HUES6 (cell line): Measurements from ENCODE around the gene CDC42BPA.
A peak's percentile ranks its signal among the peaks of the same experiment; 100 is the strongest.

Experiments used
- H3K27ac ChIP-seq: 2 replicates; pipeline ENCODE4 v1.7.0; 2013; ENCODE audit warnings: low read depth, mild to moderate bottlenecking, low read length, inconsistent platforms
- H3K27me3 ChIP-seq: 2 replicates; pipeline ENCODE4 v1.6.1; 2013; ENCODE audit warnings: low read length; ENCODE audit not compliant: control insufficient read depth, insufficient read depth
- H3K36me3 ChIP-seq: 2 replicates; pipeline ENCODE4 v1.6.1; 2013; ENCODE audit warnings: low read length; ENCODE audit not compliant: control insufficient read depth, insufficient read depth
- H3K4me1 ChIP-seq: 2 replicates; pipeline ENCODE4 v1.6.1; 2013; ENCODE audit warnings: low read length; ENCODE audit not compliant: control insufficient read depth, insufficient read depth
- H3K4me3 ChIP-seq: 2 replicates; pipeline ENCODE4 v1.5.1; 2013; ENCODE audit warnings: low read depth, low read length
- H3K9ac ChIP-seq: one replicate; pipeline ENCODE4 v1.6.1; 2013; ENCODE audit warnings: mild to moderate bottlenecking, low read length
- H3K9me3 ChIP-seq: 2 replicates; pipeline ENCODE4 v1.6.1; 2013; ENCODE audit warnings: low read depth, low read length; ENCODE audit not compliant: control insufficient read depth, insufficient read depth

The CDC42BPA gene

DNA sequence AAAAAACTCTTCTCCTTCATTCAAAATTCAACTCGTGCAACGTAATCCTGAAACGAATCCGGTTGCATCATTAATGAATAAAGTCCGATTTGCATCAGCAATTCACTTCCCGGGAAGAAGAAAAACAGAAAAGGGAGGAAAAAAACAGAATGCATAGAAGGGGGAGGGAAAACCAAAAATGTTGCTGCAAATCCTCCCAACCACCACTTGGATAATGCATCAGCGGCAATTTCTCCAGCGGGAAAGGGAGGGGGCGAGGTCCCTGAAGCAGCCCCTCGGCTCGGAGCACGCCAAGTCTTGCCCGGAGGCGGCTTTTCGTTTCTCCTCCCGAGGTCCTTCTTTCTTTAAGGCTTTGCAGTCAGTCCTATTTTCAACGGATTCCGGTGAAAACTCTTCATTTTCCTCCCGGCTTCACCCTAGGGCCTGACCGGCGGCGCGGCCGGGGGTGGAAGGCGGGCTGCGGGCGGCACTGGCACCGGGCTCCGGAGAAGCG lies 723 bp downstream of the CDC42BPA start:
- H3K9me3 ChIP-seq = no peaks in the 10 kb centered on the region
- peak overlapping the region; percentile 80 for H3K4me3 ChIP-seq
- H3K9ac ChIP-seq = peak overlapping the region; percentile 86

DNA sequence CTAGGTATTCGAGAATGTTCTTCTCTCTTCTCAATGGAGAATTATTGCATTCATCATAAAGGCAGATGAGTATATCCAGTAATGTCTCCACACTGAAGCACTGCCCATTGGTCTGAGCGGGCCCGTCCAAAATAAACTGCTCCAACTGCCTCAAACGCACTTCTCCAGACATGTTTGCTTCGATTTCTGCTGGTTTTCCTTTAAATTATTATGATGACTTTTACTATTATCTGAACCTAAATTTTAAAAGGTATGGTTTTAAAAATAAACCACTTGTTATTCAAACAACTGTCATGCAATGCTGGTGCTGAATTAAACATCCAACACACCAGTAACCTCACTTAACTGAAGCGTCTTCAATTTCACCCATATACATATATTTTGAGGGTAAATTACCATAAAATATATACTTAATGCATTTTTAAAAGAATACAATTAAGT lies 1.3 kb downstream of the CDC42BPA start:
- Histone ChIP-seq H3K27ac (no peak overlapping the region; the same call in 1 of the 2 replicates), H3K4me3 (peak overlapping the region; percentile 80), H3K27me3 (no peaks in the 10 kb centered on the region), H3K9ac (peak overlapping the region; percentile 54), H3K36me3 (no peaks in the 10 kb centered on the region), H3K4me1 (peaks cover 16% of the 10 kb centered on the region; the same call in 1 of the 2 replicates), H3K9me3 (no peaks in the 10 kb centered on the region)

More for the DNA sequence above, 723 bp downstream of the CDC42BPA start:
- Histone ChIP-seq H3K27me3 (no peaks in the 10 kb centered on the region), H3K4me1 (peaks cover 15% of the 10 kb centered on the region; the same call in 1 of the 2 replicates), H3K36me3 (no peaks in the 10 kb centered on the region), H3K27ac (peak overlapping the region; percentile 90)

DNA sequence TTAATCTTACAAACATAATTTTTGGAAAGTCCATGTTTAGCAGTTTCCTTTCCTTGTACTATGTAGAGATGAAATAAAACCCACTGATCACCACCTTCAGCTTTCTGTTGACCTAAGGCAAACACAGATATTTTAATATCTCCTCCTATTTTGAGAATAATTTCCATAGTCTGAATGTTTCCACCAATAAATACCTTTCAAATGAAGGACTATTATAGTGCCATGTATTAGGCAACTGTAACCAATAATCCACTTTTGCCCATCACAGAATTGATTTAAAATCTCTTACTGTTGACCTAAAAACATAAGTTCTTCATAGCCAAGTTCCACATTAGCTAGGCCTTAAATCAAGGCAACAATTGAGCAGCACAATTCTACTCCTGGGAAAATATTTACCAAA lies 1.8 kb downstream of the CDC42BPA start:
- peak overlapping the region; percentile 80 for H3K4me3 ChIP-seq
- H3K27ac ChIP-seq = peak overlapping the region; percentile 20; the same call in 1 of the 2 replicates

DNA sequence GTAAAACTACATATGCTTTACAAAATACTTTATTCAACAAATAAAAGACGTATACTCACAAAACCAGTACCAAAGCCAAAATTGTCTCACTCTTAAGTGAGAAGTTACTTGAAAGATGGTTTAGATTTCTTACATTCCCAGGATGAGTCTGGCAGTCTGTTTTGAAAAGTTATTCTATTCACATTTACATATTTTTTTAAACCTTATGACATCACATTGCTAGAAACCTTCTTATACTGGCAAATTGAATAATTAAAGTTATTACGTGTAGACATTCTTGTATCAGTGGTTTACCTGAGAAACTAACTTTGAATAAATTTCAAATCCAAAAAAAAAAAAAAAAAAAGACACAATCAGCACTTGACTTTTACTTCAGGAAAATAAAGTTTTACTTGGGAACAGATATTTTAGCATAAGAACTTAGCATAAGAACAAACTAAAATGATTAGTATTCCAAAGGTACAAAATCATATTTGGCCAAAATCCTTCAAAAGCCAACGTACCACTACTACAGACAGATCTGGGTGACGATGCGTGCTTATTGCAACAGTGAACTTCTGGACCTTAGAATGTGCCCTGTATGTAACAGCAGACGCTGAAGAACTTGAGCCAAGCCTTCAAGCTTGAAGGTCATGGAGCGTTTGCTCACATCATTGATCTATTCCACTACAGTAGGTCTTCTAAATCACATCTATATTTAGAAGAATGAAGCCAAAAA lies 2.5 kb downstream of the CDC42BPA start:
- H3K4me3 ChIP-seq = peak overlapping the region; percentile 80
- peaks cover 19% of the 10 kb centered on the region; the same call in 1 of the 2 replicates for H3K4me1 ChIP-seq
- H3K36me3 ChIP-seq = no peaks in the 10 kb centered on the region
- peak overlapping the region; percentile 4 for H3K9ac ChIP-seq
- H3K27me3 ChIP-seq = no peaks in the 10 kb centered on the region
- no peaks in the 10 kb centered on the region for H3K9me3 ChIP-seq
- H3K27ac ChIP-seq = peak overlapping the region; percentile 20; the same call in 1 of the 2 replicates

More for the DNA sequence above, 1.8 kb downstream of the CDC42BPA start:
- no peaks in the 10 kb centered on the region for H3K36me3 ChIP-seq
- H3K4me1 ChIP-seq = peaks cover 19% of the 10 kb centered on the region; the same call in 1 of the 2 replicates
- H3K9ac ChIP-seq = peak overlapping the region; percentile 54
- no peaks in the 10 kb centered on the region for H3K27me3 ChIP-seq
- no peaks in the 10 kb centered on the region for H3K9me3 ChIP-seq

DNA sequence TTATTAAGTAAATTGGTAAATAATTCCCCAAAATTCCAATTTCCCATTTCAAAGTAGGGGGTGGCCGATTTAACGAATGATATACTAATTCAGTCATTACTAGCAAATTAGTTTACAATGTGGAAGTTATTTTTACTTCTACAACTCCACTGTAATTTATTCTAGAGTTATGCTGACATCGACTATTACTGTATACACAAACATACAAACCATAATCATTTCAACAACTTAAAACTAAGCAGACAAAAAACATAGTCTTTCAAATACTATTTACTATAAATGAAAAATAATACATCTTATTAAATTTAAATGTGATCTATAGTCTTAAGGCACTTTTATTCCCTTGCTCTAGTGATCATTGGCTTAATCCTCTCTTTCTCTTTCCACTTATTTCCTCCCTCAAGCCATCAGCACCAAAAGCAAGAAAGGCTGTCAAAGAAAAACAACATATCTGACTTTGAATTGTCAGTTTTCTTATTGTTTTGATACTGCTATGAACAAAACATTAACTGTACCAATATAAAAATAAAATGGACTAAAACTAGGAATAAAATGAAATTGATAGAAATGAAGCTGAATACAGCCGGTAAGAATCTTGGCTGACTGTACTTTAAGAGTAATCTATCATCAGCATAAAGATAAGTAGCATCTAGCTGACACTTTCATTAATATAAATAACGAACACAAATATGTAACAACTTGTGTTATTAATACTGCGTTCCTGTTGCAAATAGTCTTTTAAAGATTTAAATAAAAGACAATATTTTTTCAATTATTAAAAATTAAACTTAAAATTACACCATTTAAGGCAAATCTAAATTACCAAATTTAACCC lies 4.1 kb downstream of the CDC42BPA start:
- Histone ChIP-seq H3K36me3 (no peaks in the 10 kb centered on the region), H3K4me3 (peak overlapping the region; percentile 80), H3K4me1 (peaks cover 11% of the 10 kb centered on the region; the same call in 1 of the 2 replicates), H3K27ac (no peak overlapping the region), H3K9ac (no peak overlapping the region), H3K9me3 (no peaks in the 10 kb centered on the region), H3K27me3 (no peaks in the 10 kb centered on the region)

DNA sequence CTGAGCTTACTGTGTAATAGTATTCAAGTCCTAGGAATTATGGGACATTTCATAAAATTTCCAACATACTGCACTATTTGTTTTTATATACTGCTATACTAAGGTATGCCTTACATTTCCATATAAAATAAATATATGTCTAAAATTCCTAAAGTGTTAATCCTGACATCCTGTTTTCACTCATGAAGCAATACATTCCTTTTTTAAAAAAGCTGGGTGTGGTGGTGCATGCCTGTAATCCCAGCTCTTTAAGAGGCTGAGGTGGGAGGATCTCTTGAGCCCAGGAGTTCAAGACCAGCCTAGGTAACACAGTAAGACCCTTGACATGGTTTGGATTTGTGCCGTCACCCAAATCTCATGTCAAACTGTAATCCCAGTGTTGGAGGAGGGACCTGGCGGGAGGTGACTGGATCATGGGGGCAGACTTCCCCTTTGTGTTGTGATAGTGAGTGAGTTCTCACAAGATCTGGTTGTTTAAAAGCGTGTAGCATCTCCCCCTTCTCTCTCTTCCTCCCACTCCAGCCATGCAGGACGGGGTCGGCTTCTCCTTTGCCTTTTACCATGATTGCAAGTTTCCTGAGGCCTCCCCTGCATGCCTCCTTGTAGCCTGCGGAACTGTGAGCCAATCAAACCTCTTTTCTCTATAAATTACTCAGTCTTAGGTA lies 5.8 kb downstream of the CDC42BPA start:
- H3K4me3 ChIP-seq = 0 out of 2 replicates have a peak overlapping the region, but pooled peaks have one; percentile 24
- peaks cover 10% of the 10 kb centered on the region; the same call in 1 of the 2 replicates for H3K4me1 ChIP-seq
- H3K36me3 ChIP-seq = no peaks in the 10 kb centered on the region
- no peaks in the 10 kb centered on the region for H3K9me3 ChIP-seq
- no peak overlapping the region for H3K27ac ChIP-seq
- H3K9ac ChIP-seq = no peak overlapping the region
- no peaks in the 10 kb centered on the region for H3K27me3 ChIP-seq

DNA sequence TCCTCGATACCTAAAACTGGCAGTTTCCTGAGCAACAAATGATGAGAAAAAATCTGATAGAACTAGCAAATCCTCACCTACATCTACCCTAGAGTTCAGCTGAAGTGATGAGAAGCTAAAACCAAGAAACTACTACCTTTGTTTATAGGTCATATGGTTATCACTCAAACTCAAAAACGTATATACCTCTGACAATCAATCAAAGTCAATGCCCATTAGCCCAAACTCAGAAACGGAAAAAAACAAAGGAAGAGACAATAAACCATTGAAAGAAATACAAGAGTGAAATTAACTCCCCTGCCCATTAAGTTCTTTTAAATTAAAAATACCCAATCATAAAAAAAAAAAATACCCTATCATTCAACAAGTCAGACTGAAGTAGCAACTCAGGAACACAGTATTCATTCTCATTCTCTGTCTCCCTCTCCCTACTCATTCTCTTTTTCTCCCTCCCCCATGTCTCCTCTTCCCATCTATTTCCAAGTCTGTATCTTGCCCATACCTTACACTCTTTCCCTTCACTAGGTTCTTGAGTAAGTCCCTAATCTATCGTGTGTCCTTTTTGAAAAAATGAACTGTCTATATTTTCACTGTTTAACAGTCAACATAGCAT lies 6.8 kb downstream of the CDC42BPA start:
- Histone ChIP-seq H3K9me3 (no peaks in the 10 kb centered on the region), H3K27ac (no peak overlapping the region), H3K36me3 (no peaks in the 10 kb centered on the region), H3K4me3 (no peak overlapping the region), H3K4me1 (peaks cover 10% of the 10 kb centered on the region; the same call in 1 of the 2 replicates), H3K27me3 (no peaks in the 10 kb centered on the region), H3K9ac (no peak overlapping the region)

DNA sequence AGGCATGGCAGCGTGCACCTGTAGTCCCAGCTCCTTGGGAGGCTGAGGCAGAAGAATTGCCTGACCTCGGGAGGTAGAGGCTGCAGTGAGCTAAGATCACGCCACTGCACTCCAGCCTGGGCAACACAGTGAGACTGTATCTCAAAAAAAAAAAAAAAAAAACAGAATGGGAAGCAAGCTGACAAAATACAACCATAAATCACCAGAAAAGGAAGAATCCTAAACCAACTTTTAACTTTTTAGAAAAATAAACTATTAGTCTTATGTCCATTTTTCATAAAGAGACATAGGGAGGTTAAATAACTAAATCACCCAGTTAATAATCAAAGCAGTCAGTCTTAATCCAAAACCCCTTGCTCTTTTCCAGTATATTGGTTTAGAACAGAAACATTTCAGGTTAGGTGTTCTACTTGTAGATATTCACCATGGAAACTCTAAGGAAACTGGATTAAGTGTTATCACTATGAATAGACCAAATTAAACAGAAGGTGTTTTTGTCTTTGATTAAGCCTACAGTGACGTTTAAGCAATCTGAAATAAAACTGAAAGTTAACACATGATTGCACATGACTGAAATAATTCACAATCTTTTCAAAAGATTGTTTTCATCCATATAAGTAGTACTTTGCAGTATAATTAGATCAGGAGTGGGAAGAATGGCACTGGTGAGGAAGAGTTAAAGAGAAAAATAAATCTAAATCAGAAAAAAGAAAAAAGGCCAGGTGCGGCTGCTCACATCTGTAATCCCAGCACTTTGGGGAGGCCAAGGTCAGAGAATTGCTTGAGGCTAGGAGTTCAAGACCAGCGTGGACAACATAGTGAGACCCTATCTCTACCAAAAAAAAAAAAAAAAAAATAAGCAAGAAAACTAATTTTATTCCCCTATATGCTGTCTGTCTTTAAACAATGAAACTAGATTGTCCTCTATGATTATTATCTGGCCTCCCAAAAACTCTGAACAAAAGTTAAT lies 9.6 kb downstream of the CDC42BPA start:
- H3K9ac ChIP-seq = no peak overlapping the region
- no peaks in the 10 kb centered on the region for H3K27me3 ChIP-seq
- H3K27ac ChIP-seq = no peak overlapping the region
- H3K36me3 ChIP-seq = no peaks in the 10 kb centered on the region; the same call in 1 of the 2 replicates
- no peak overlapping the region for H3K4me3 ChIP-seq
- H3K4me1 ChIP-seq = peaks cover 10% of the 10 kb centered on the region; the same call in 1 of the 2 replicates
- no peaks in the 10 kb centered on the region for H3K9me3 ChIP-seq

DNA sequence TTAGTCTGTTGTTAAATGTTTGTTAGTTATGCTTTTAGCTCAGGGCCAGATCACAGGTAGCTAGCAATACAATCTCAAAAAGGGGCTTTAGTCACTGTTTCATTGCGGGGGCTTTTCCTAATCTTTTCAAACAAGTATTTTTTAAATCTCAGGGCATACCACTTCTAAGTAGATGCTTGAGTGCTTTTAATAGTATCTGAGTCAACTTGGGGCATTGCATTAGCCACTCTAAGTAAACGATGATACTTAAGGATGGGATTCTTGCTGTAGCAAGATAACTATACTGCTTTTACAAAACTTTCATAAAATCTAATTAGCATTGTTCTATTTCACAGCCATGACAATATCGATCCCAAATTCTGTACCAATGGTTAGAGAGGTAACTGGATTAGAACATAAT lies 11.6 kb downstream of the CDC42BPA start:
- no peak overlapping the region for H3K9ac ChIP-seq

More for the DNA sequence above, 11.6 kb downstream of the CDC42BPA start:
- Histone ChIP-seq H3K9me3 (no peaks in the 10 kb centered on the region), H3K4me1 (peaks cover under 1% of the 10 kb centered on the region; the same call in 1 of the 2 replicates), H3K27ac (no peak overlapping the region), H3K36me3 (no peaks in the 10 kb centered on the region; the same call in 1 of the 2 replicates), H3K27me3 (no peaks in the 10 kb centered on the region), H3K4me3 (no peak overlapping the region)
